Sigmoid colon (tissue), 3 donors: ENCODE results near the gene SCYGR2.

Source experiments
- CTCF ChIP-seq, 4 experiments: fragments of 450-650 bp in 3 of 4; fragments of 200-600 bp in 1 of 4; IDR thresholded peaks; one replicate each; pipeline ENCODE4 v1.5.1; 2016 to 2019; ENCODE audit warnings: antibody characterized with exemption in 4 of 4, mild to moderate bottlenecking in 3 of 4, moderate library complexity in 2 of 4
- POLR2A ChIP-seq, 2 donors: fragments of 450-650 bp; IDR thresholded peaks; one replicate each; pipeline ENCODE4 v1.6.1; 2016; ENCODE audit warnings: antibody characterized with exemption in 2 of 2, mild to moderate bottlenecking in 2 of 2, moderate library complexity in 2 of 2

- TF ChIP-seq CTCF (IDR thresholded peaks at IDR 0.05) (no peak), POLR2A (IDR thresholded peaks at IDR 0.05) (no peak)
These were observed 46.9 kb upstream of the SCYGR2 start for GRCh38 chr2:227551836-227552235.
